Measurements from ENCODE around the gene RLBP1.

DNA sequence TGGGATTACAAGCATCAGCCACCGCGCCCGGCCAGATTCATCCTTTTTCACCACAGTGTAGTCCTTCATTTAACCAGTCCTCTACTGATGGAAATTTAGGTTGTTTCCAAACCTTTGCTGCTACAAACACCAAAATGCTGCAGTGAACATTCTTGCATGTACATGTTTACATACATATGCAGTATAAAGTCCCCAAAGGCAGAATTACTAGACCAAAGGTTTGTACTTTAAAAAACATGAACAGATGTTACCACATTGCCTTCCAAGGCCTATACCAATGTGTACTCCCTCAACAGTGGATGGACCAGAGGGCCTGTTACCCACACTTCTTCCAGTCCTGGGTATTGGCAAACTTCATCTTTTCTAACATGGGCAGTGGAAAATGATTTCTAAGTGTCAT is 51.0 kb downstream of the RLBP1 start:
- TF ChIP-seq YY1 (IDR thresholded peaks at IDR 0.05; ENCODE audit: insufficient read depth, insufficient read length) (no peak), SUZ12 (IDR thresholded peaks at IDR 0.05; ENCODE audit: extremely low read depth, insufficient read depth, insufficient read length) (no peak), ZNF274 (IDR thresholded peaks at IDR 0.05; ENCODE audit: low read depth, low read length) (no peak)

Data from NT2/D1 (cell line).